Astrocyte (in vitro differentiated cells and primary cell): Measurements from ENCODE around the gene PPP1R1B. TPM values are rescaled to one million over a fixed set of nuclear protein-coding genes. Genes with fewer than 3 reads are reported as not detected.
A peak's percentile ranks its signal among the peaks of the same experiment; 100 is the strongest.

ENCODE experiments used
- DNase-seq: peaks from one replicate; pipeline ENCODE4 v3.0.0-alpha.2; 2010; ENCODE audit warnings: low read depth
- FAIRE-seq: peaks from 2 replicates; lab custom pipeline; 2011; peaks lifted over from hg19 to GRCh38; lab: Jason Lieb, UNC
- H2AFZ ChIP-seq: 2 replicates; pipeline ENCODE4 v1.6.0; 2012; ENCODE audit warnings: low read depth, low read length, inconsistent platforms
- H3K27ac ChIP-seq: 2 replicates; pipeline ENCODE4 v1.5.1; 2011; ENCODE audit warnings: low read depth, low read length, inconsistent platforms
- H3K27me3 ChIP-seq: 2 replicates; pipeline ENCODE4 v1.6.0; 2011; ENCODE audit warnings: low read length, inconsistent platforms; ENCODE audit not compliant: insufficient read depth
- H3K36me3 ChIP-seq: 2 replicates; pipeline ENCODE4 v1.5.1; 2011; ENCODE audit warnings: low read length, inconsistent platforms; ENCODE audit not compliant: insufficient read depth
- H3K4me1 ChIP-seq: 2 replicates; pipeline ENCODE4 v1.5.1; 2011; ENCODE audit warnings: low read length, inconsistent platforms; ENCODE audit not compliant: insufficient read depth
- H3K4me2 ChIP-seq: 2 replicates; pipeline ENCODE4 v1.6.0; 2012; ENCODE audit warnings: low read length, inconsistent platforms
- H3K4me3 ChIP-seq: 2 replicates; pipeline ENCODE4 v1.5.1; 2011; ENCODE audit warnings: low read depth, mild to moderate bottlenecking, low read length, inconsistent platforms; ENCODE audit not compliant: insufficient read depth
- H3K79me2 ChIP-seq: 2 replicates; pipeline ENCODE4 v1.6.0; 2012; ENCODE audit warnings: mild to moderate bottlenecking, low read length, inconsistent platforms; ENCODE audit not compliant: insufficient read depth
- H3K9ac ChIP-seq: 2 replicates; pipeline ENCODE4 v1.6.0; 2012; ENCODE audit warnings: mild to moderate bottlenecking, low read length, inconsistent platforms
- H3K9me3 ChIP-seq: 2 replicates; pipeline ENCODE4 v1.5.1; 2012; ENCODE audit warnings: low read depth, mild to moderate bottlenecking, low read length, inconsistent platforms; ENCODE audit not compliant: insufficient read depth
- H4K20me1 ChIP-seq: 2 replicates; pipeline ENCODE4 v1.6.0; 2012; ENCODE audit warnings: low read length, inconsistent platforms; ENCODE audit not compliant: insufficient read depth
- H3K27ac Mint-ChIP-seq: one replicate; pipeline ENCODE4 v1.8.0; 2021; ENCODE audit warnings: mild to moderate bottlenecking, mixed read lengths; ENCODE audit not compliant: unreplicated experiment
- H3K27me3 Mint-ChIP-seq: one replicate; pipeline ENCODE4 v1.8.0; 2021; ENCODE audit warnings: low read depth, mixed read lengths; ENCODE audit not compliant: unreplicated experiment
- H3K36me3 Mint-ChIP-seq: one replicate; pipeline ENCODE4 v1.8.0; 2021; ENCODE audit warnings: low read depth, mixed read lengths; ENCODE audit not compliant: unreplicated experiment
- H3K4me1 Mint-ChIP-seq: one replicate; pipeline ENCODE4 v1.8.0; 2021; ENCODE audit warnings: low read depth, mixed read lengths; ENCODE audit not compliant: unreplicated experiment
- H3K4me3 Mint-ChIP-seq: one replicate; pipeline ENCODE4 v1.8.0; 2021; ENCODE audit warnings: mild to moderate bottlenecking, moderate library complexity, mixed read lengths; ENCODE audit not compliant: unreplicated experiment
- H3K9me3 Mint-ChIP-seq: one replicate; pipeline ENCODE4 v1.8.0; 2021; ENCODE audit warnings: mild to moderate bottlenecking, mixed read lengths; ENCODE audit not compliant: unreplicated experiment
- EZH2 ChIP-seq: IDR thresholded peaks from 2 replicates; pipeline ENCODE4 v1.6.1; 2012; ENCODE audit warnings: mild to moderate bottlenecking, low read length, inconsistent platforms; ENCODE audit not compliant: insufficient read depth
- total RNA-seq: library from RNA; stranded (reverse); gene quantifications from 2 replicates; pipeline ENCODE4 v1.2.1, GENCODE V29; 2021
- TF ChIP-seq, protein P1 (sequence below): IDR thresholded peaks from 2 replicates; pipeline ENCODE4 v1.5.1; 2011; ENCODE audit warnings: low read depth, mild to moderate bottlenecking, inconsistent platforms, low read length, moderate library complexity; ENCODE audit not compliant: insufficient read depth

PPP1R1B gene
- total RNA-seq, 1 donor from 2014 or later, result 0.39 TPM

DNA sequence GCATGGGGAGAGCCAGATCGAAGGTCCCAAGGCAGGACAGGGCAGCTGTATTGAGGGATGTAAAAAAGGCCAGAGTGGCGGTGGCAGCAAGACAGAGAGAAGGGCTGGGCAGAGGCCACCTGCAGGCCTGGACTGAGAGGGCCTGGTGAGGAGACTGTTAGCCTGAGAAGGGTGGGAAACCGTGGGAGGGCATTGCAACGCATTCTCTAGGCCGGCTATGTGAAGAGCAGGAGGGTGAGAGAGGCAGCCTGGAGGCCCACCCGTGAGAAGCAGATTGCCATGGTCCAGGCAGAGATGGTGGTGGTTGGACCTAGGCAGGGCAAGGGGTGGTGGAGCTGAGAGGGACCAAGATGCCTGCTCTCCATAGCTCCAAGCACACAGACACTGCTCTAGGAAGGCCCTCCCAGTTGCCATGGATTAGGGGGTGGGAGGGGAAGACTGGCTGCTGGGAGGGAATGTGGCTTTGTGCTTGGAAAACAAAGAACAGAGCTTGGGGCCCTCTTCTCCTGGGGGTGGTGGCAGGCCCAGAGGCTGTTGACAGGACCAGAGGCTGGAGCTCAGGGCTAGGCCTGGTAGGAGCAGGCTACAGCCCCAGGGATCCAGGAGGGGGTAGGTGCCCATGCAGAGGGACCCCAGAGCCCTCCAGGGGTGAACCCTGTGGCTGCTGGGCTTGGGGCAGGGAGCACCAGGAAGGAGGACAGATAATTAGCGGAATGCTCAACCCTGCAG lies 26.0 kb downstream of the PPP1R1B start:
- no peak overlapping the region for H3K4me2 ChIP-seq
- H3K9me3 ChIP-seq, result no peaks in the 10 kb centered on the region
- Mint-ChIP-seq H3K4me1 (peaks cover 27% of the 10 kb centered on the region), H3K9me3 (no peaks in the 10 kb centered on the region), H3K27ac (no peak overlapping the region), H3K36me3 (peaks cover 11% of the 10 kb centered on the region), H3K4me3 (peak overlapping the region; percentile 42), H3K27me3 (peaks cover 2% of the 10 kb centered on the region)
- DNase-seq (no peak), FAIRE-seq (no peak)
- no peaks in the 10 kb centered on the region for H3K4me1 ChIP-seq
- H3K9ac ChIP-seq, result no peak overlapping the region
- no peak overlapping the region for H3K4me3 ChIP-seq
- no peak overlapping the region for H2AFZ ChIP-seq
- TF ChIP-seq, protein P1, sequence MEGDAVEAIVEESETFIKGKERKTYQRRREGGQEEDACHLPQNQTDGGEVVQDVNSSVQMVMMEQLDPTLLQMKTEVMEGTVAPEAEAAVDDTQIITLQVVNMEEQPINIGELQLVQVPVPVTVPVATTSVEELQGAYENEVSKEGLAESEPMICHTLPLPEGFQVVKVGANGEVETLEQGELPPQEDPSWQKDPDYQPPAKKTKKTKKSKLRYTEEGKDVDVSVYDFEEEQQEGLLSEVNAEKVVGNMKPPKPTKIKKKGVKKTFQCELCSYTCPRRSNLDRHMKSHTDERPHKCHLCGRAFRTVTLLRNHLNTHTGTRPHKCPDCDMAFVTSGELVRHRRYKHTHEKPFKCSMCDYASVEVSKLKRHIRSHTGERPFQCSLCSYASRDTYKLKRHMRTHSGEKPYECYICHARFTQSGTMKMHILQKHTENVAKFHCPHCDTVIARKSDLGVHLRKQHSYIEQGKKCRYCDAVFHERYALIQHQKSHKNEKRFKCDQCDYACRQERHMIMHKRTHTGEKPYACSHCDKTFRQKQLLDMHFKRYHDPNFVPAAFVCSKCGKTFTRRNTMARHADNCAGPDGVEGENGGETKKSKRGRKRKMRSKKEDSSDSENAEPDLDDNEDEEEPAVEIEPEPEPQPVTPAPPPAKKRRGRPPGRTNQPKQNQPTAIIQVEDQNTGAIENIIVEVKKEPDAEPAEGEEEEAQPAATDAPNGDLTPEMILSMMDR, result no peak
- TF ChIP-seq EZH2, result no peak
- peaks cover 66% of the 10 kb centered on the region for H4K20me1 ChIP-seq
- no peaks in the 10 kb centered on the region for H3K36me3 ChIP-seq
- no peak overlapping the region for H3K27ac ChIP-seq
- H3K27me3 ChIP-seq, result no peaks in the 10 kb centered on the region
- peaks cover 13% of the 10 kb centered on the region for H3K79me2 ChIP-seq

DNA sequence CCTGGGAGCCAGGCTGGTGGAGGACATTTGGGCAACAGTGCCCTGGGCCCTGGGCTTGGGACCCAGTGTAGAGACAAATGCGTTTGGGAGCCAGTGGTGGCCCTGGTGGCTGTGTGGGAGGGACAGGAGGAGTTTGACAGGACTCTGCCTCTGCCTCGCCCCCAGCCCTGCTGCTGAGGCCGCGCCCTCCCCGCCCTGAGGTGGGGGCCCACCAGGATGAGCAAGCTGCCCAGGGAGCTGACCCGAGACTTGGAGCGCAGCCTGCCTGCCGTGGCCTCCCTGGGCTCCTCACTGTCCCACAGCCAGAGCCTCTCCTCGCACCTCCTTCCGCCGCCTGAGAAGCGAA lies 26.5 kb downstream of the PPP1R1B start:
- H3K9me3 Mint-ChIP-seq, result no peaks in the 10 kb centered on the region
- H4K20me1 ChIP-seq, result peaks cover 70% of the 10 kb centered on the region
- H3K4me2 ChIP-seq, result no peak overlapping the region
- FAIRE-seq (no peak), DNase-seq (no peak)
- H3K36me3 Mint-ChIP-seq, result peaks cover 12% of the 10 kb centered on the region
- no peak overlapping the region for H3K9ac ChIP-seq
- H3K9me3 ChIP-seq, result no peaks in the 10 kb centered on the region
- H3K4me1 Mint-ChIP-seq, result peaks cover 28% of the 10 kb centered on the region
- no peak overlapping the region for H3K27ac Mint-ChIP-seq
- H3K36me3 ChIP-seq, result no peaks in the 10 kb centered on the region
- no peak overlapping the region for H3K4me3 Mint-ChIP-seq
- H3K27me3 ChIP-seq, result no peaks in the 10 kb centered on the region
- TF ChIP-seq, protein P1, result no peak
- no peaks in the 10 kb centered on the region for H3K4me1 ChIP-seq
- H3K27ac ChIP-seq, result no peak overlapping the region
- peaks cover 2% of the 10 kb centered on the region for H3K27me3 Mint-ChIP-seq
- H3K79me2 ChIP-seq, result peaks cover 13% of the 10 kb centered on the region
- no peak overlapping the region for H3K4me3 ChIP-seq
- H2AFZ ChIP-seq, result no peak overlapping the region

DNA sequence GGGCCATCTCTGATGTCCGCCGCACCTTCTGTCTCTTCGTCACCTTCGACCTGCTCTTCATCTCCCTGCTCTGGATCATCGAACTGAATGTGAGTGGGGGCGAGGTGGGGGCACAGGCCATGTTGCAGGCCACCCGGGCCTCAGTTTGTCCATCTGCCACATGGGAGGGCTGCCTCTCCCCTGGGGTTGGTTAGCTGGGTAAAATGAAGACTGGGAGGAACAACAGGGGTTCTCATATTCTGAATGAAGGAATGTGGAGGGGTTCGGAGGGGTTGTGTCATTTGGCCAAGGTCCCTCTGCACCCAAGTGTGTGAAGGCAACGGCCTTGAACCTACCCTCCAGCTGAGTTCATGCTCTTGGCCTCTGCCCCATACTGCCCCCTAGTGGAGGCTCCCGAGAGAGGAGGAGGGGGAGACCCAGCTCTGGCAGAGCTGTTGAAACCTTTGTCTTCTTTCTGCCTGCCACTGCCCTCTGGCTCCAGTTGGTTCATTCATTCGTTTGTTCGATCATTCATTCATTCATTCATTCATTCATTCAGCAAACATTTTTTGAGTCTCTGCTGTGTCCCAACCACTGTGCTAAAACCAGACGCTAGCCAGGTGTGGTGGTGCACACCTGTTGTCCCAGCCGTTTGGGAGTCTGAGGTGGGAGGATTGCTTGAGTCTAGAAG lies 27.0 kb downstream of the PPP1R1B start:
- peaks cover 65% of the 10 kb centered on the region for H4K20me1 ChIP-seq
- no peaks in the 10 kb centered on the region for H3K36me3 ChIP-seq
- Mint-ChIP-seq H3K36me3 (peaks cover 15% of the 10 kb centered on the region), H3K9me3 (no peaks in the 10 kb centered on the region), H3K4me3 (peak overlapping the region; percentile 20), H3K27ac (no peak overlapping the region), H3K27me3 (peaks cover 2% of the 10 kb centered on the region), H3K4me1 (peaks cover 24% of the 10 kb centered on the region)
- peaks cover 13% of the 10 kb centered on the region for H3K79me2 ChIP-seq
- no peak overlapping the region for H3K9ac ChIP-seq
- FAIRE-seq, result no peak
- no peaks in the 10 kb centered on the region for H3K27me3 ChIP-seq
- DNase-seq, result no peak
- TF ChIP-seq, protein P1, result peak; percentile 64
- no peak for TF ChIP-seq EZH2
- H3K4me1 ChIP-seq, result no peaks in the 10 kb centered on the region
- H3K9me3 ChIP-seq, result no peaks in the 10 kb centered on the region
- H3K4me2 ChIP-seq, result no peak overlapping the region
- no peak overlapping the region for H2AFZ ChIP-seq
- no peak overlapping the region for H3K4me3 ChIP-seq
- no peak overlapping the region for H3K27ac ChIP-seq
